HCT116 (cell line): Measurements from ENCODE around the gene FBLL1.

ENCODE experiments used
- POLR2A ChIP-seq: IDR thresholded peaks from 2 replicates; pipeline ENCODE4 v1.7.0; 2011; ENCODE audit warnings: borderline replicate concordance; ENCODE audit not compliant: insufficient read depth, insufficient read length; ENCODE audit errors: extremely low read depth
- RAD21 ChIP-seq: IDR thresholded peaks from 2 replicates; pipeline ENCODE4 v1.6.1; 2012; ENCODE audit warnings: low read depth, mild to moderate bottlenecking
- SIN3A ChIP-seq: IDR thresholded peaks from 2 replicates; pipeline ENCODE4 v1.6.1; 2012; ENCODE audit warnings: low read depth
- YY1 ChIP-seq: IDR thresholded peaks from 2 replicates; pipeline ENCODE4 v1.6.1; 2011; ENCODE audit warnings: low read length, low read depth, moderate library complexity, mild to moderate bottlenecking; ENCODE audit not compliant: insufficient replicate concordance; ENCODE audit errors: extremely low read depth
- ZNF274 ChIP-seq: fragments of 200-500 bp; sonication (Bioruptor generic); IDR thresholded peaks from 2 replicates; pipeline ENCODE4 v1.6.1; 2014; ENCODE audit warnings: mild to moderate bottlenecking, low read depth, low read length, inconsistent platforms
- TF ChIP-seq, protein P1 (sequence below), 3 experiments: fragments of 200-600 bp in 1 of 3; sonication (generic) in 1 of 3; IDR thresholded peaks in 2 of 3; conservative IDR thresholded peaks in 1 of 3; 2 replicates each; pipeline ENCODE4 v1.5.1; 2012 to 2017; ENCODE audit warnings: low read depth in 2 of 3, low read length in 2 of 3, antibody characterized with exemption in 1 of 3, borderline replicate concordance in 1 of 3, control low read depth in 1 of 3, mild to moderate bottlenecking in 1 of 3, mixed read lengths in 1 of 3, mixed run types in 1 of 3, moderate library complexity in 1 of 3; ENCODE audit not compliant: insufficient read depth in 1 of 3

DNA sequence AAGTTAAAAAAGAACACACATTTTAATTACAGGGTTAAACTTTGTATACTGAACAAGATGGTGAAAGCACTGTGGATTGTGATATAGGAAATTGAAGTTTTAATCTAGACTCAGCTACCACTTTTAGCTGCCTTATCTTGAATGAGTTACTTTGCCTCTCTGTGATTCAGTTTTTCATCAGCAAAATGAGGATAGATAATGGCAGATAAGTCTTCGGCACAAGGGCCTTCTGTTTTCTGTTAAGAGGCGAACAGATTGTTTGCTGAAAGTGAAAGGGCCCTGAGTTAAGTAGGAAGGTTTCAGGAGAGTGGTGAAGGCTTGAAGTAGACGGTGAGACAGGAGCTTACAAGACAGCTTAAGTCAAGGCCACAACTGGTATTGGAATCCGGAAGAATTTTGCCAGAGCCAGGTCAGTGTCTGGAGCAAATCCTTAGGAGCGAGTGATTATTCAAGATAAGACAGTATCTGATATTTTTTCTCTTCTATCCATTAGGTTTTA is 35.0 kb upstream of the FBLL1 start:
- TF ChIP-seq YY1 = no peak
- TF ChIP-seq RAD21 = no peak
- TF ChIP-seq, protein P1, sequence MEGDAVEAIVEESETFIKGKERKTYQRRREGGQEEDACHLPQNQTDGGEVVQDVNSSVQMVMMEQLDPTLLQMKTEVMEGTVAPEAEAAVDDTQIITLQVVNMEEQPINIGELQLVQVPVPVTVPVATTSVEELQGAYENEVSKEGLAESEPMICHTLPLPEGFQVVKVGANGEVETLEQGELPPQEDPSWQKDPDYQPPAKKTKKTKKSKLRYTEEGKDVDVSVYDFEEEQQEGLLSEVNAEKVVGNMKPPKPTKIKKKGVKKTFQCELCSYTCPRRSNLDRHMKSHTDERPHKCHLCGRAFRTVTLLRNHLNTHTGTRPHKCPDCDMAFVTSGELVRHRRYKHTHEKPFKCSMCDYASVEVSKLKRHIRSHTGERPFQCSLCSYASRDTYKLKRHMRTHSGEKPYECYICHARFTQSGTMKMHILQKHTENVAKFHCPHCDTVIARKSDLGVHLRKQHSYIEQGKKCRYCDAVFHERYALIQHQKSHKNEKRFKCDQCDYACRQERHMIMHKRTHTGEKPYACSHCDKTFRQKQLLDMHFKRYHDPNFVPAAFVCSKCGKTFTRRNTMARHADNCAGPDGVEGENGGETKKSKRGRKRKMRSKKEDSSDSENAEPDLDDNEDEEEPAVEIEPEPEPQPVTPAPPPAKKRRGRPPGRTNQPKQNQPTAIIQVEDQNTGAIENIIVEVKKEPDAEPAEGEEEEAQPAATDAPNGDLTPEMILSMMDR (IDR thresholded peaks at IDR 0.05 in 2 of 3, conservative IDR thresholded peaks at IDR 0.05 in 1 of 3; ENCODE audit: borderline replicate concordance in 1 of 3, insufficient read depth in 1 of 3, low read depth in 2 of 3, low read length in 2 of 3) = no peak
- no peak for TF ChIP-seq SIN3A
- no peak for TF ChIP-seq POLR2A
- no peak for TF ChIP-seq ZNF274
